Testis (tissue), 2 donors: Measurements from ENCODE around the gene TXNRD3.

Experiments used
- CTCF ChIP-seq, 3 experiments: fragments of 450-650 bp in 2 of 3; fragments of 200-600 bp in 1 of 3; sonication (generic) in 1 of 3; IDR thresholded peaks; one replicate each; pipeline ENCODE4 v1.5.1; 2016 to 2019; ENCODE audit warnings: antibody characterized with exemption in 3 of 3, mild to moderate bottlenecking in 2 of 3, moderate library complexity in 1 of 3
- POLR2A ChIP-seq: fragments of 450-650 bp; IDR thresholded peaks from one replicate; pipeline ENCODE4 v1.6.1; 2017; ENCODE audit warnings: antibody characterized with exemption, mild to moderate bottlenecking, moderate library complexity

- TF ChIP-seq CTCF (IDR thresholded peaks at IDR 0.05) (no peak), POLR2A (no peak)
Measured at GRCh38 chr3:126557761-126558160, 97.2 kb downstream of the TXNRD3 start.
